OCI-LY3 (cell line): Measurements from ENCODE around the gene GPR39.

Experiments used
- CTCF ChIP-seq: fragments of 200-600, 300-600 bp; sonication (generic); IDR thresholded peaks from 2 replicates; pipeline ENCODE4 v1.5.1; 2014; ENCODE audit warnings: antibody characterized with exemption, low read length, low read depth
- EZH2phosphoT487 ChIP-seq: fragments of 200-600 bp; shearing (Covaris generic); IDR thresholded peaks from 2 replicates; pipeline ENCODE4 v1.6.1; 2018; ENCODE audit warnings: antibody characterized with exemption, mixed run types, low read depth

GRCh38 chr2:132632000-132632649, 215.5 kb downstream of the GPR39 start:
- TF ChIP-seq CTCF: no peak
- TF ChIP-seq EZH2phosphoT487: no peak
